SU-DHL-6 (cell line): ENCODE measurements around the gene CNDP1.

Experiments
- H2AFZ ChIP-seq: fragments of 200-600 bp; sonication (generic); 2 replicates; pipeline ENCODE4 v1.6.1; 2014; ENCODE audit warnings: low read depth, mild to moderate bottlenecking, moderate library complexity, mixed read lengths, antibody characterized with exemption, low read length; ENCODE audit not compliant: severe bottlenecking
- H3F3A ChIP-seq: fragments of 200-600 bp; shearing (Covaris generic); 2 replicates; pipeline ENCODE4 v1.6.0; 2016; ENCODE audit warnings: antibody characterized with exemption, mild to moderate bottlenecking; ENCODE audit not compliant: insufficient read depth
- H3K27ac ChIP-seq: fragments of 200-600 bp; sonication (generic); 2 replicates; pipeline ENCODE4 v1.5.1; 2016; ENCODE audit warnings: low read depth, mild to moderate bottlenecking, low read length, moderate library complexity, mixed read lengths
- H3K27me3 ChIP-seq: fragments of 200-600 bp; sonication (generic), shearing (Covaris generic); 2 replicates; pipeline ENCODE4 v1.6.0; 2014; ENCODE audit warnings: mild to moderate bottlenecking, low read length
- H3K36me3 ChIP-seq: fragments of 200-600 bp; sonication (generic); 2 replicates; pipeline ENCODE4 v1.6.1; 2014; ENCODE audit warnings: mild to moderate bottlenecking, low read length, mixed read lengths
- H3K4me2 ChIP-seq: fragments of 300-600, 200-600 bp; shearing (Covaris generic), sonication (generic); 2 replicates; pipeline ENCODE4 v1.6.0; 2014; ENCODE audit warnings: low read length, low read depth, mild to moderate bottlenecking; ENCODE audit not compliant: poor library complexity, severe bottlenecking
- H3K4me3 ChIP-seq: fragments of 200-600 bp; sonication (generic); 2 replicates; pipeline ENCODE4 v1.5.1; 2014; ENCODE audit warnings: antibody characterized with exemption, low read length, mild to moderate bottlenecking, mixed read lengths; ENCODE audit not compliant: insufficient read depth, poor library complexity, severe bottlenecking
- H3K79me2 ChIP-seq: fragments of 200-600 bp; sonication (generic); 2 replicates; pipeline ENCODE4 v1.6.1; 2014; ENCODE audit warnings: mild to moderate bottlenecking, low read length, moderate library complexity; ENCODE audit not compliant: insufficient read depth
- H3K9ac ChIP-seq: fragments of 200-600 bp; sonication (generic); 2 replicates; pipeline ENCODE4 v1.7.0; 2014; ENCODE audit warnings: mild to moderate bottlenecking, low read length
- H3K9me2 ChIP-seq: fragments of 200-600 bp; sonication (generic); replicated peaks from 2 replicates; pipeline ENCODE4 v1.6.1; 2014; ENCODE audit warnings: low read length; ENCODE audit not compliant: insufficient read depth
- H3K9me3 ChIP-seq: fragments of 200-600 bp; sonication (generic); 2 replicates; pipeline ENCODE4 v1.6.1; 2014; ENCODE audit warnings: low read length, mixed read lengths; ENCODE audit not compliant: insufficient read depth
- H4K20me1 ChIP-seq: fragments of 200-600 bp; sonication (generic); 2 replicates; pipeline ENCODE4 v1.6.1; 2014; ENCODE audit warnings: low read depth, mild to moderate bottlenecking, antibody characterized with exemption, low read length, moderate library complexity, mixed read lengths
- CTCF ChIP-seq: fragments of 200-600 bp; sonication (generic); IDR thresholded peaks from one replicate; pipeline ENCODE4 v1.5.1; 2017; ENCODE audit warnings: antibody characterized with exemption, mild to moderate bottlenecking, low read length, moderate library complexity; ENCODE audit not compliant: insufficient read depth, poor library complexity, severe bottlenecking
- EZH2phosphoT487 ChIP-seq: fragments of 200-600 bp; sonication (generic), shearing (Covaris generic); conservative IDR thresholded peaks from 2 replicates; pipeline ENCODE4 v1.6.1; 2018; ENCODE audit warnings: mild to moderate bottlenecking, antibody characterized with exemption, low read length, moderate library complexity, mixed read lengths

The CNDP1 gene

DNA sequence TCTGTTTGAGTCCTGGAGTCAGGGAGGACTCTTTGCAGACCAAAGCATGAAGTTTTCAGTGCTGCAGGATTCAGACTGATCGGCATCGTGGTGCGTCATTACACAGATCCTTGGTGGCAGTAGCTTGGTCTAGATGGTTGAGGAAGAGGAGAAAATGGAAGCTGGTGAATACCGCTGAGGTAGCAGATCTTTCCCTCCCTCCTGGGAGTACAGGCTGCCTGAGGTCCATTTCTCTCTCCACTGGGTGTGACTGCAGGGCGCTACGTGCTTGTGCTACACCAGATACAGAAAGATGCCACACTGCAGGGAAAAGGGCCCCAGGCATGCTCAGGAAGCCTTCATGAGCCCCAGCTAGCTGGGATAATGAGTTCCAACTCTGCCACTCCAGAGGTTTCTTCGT is 3.3 kb upstream of the CNDP1 start:
- Histone ChIP-seq H3K27ac (no peak overlapping the region), H3K9me3 (no peaks in the 10 kb centered on the region), H3K9ac (no peak overlapping the region), H3F3A (no peaks in the 10 kb centered on the region), H3K4me2 (no peak overlapping the region), H3K36me3 (no peaks in the 10 kb centered on the region), H2AFZ (no peak overlapping the region), H3K9me2 (no peaks in the 10 kb centered on the region), H4K20me1 (no peaks in the 10 kb centered on the region), H3K79me2 (no peaks in the 10 kb centered on the region), H3K4me3 (no peak overlapping the region), H3K27me3 (no peaks in the 10 kb centered on the region)
- TF ChIP-seq EZH2phosphoT487 (no peak), CTCF (no peak)

- TF ChIP-seq CTCF (no peak), EZH2phosphoT487 (no peak)
- no peaks in the 10 kb centered on the region for H3K79me2 ChIP-seq
- no peaks in the 10 kb centered on the region for H3K9me2 ChIP-seq
- H3K4me2 ChIP-seq = no peak overlapping the region
- H4K20me1 ChIP-seq = no peaks in the 10 kb centered on the region
- no peak overlapping the region for H3K9ac ChIP-seq
- H3K9me3 ChIP-seq = no peaks in the 10 kb centered on the region
- H3K27me3 ChIP-seq = no peaks in the 10 kb centered on the region
- H3K27ac ChIP-seq = no peak overlapping the region
- no peaks in the 10 kb centered on the region for H3F3A ChIP-seq
- no peak overlapping the region for H2AFZ ChIP-seq
- H3K36me3 ChIP-seq = no peaks in the 10 kb centered on the region
- no peak overlapping the region for H3K4me3 ChIP-seq
These were observed 1.7 kb upstream of the CNDP1 start for GRCh38 chr18:74532511-74533025.

DNA sequence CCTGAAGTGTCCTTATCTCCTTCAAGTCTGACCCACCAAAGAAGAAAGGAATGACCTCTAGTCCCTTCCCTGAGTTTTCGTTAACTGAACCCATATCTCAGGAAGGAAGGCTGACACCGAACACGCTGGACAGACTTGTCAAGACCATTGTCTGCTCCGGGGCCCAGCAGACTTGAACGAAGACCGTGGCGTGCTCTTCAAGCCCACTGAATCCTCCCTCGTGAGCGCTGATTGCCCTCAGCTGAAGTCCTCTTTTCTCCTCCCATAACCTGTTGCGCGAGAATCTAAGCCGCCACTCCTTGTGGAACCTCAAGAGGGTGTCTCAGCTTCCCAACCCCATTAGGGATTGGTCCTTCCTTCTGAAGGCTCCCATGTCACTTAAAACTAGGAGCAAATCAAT is 634 bp upstream of the CNDP1 start:
- H2AFZ ChIP-seq = no peak overlapping the region
- H3K9me3 ChIP-seq = no peaks in the 10 kb centered on the region
- H3K9me2 ChIP-seq = no peaks in the 10 kb centered on the region
- H3K79me2 ChIP-seq = no peaks in the 10 kb centered on the region
- H3K27ac ChIP-seq = no peak overlapping the region
- H3K27me3 ChIP-seq = no peaks in the 10 kb centered on the region
- no peak overlapping the region for H3K4me3 ChIP-seq
- H3K4me2 ChIP-seq = no peak overlapping the region
- TF ChIP-seq EZH2phosphoT487 (no peak), CTCF (no peak)
- H3K9ac ChIP-seq = no peak overlapping the region
- H3F3A ChIP-seq = no peaks in the 10 kb centered on the region
- no peaks in the 10 kb centered on the region for H4K20me1 ChIP-seq
- H3K36me3 ChIP-seq = no peaks in the 10 kb centered on the region
